Measurements from ENCODE around the gene PLEKHM1.
A peak's percentile ranks its signal among the peaks of the same experiment; 100 is the strongest.
"Not testable (repeated sequence)": the region's sequence is repeated elsewhere in the genome, so short reads cannot be mapped to it uniquely, and the experiment has no call there.

Gene PLEKHM1

DNA sequence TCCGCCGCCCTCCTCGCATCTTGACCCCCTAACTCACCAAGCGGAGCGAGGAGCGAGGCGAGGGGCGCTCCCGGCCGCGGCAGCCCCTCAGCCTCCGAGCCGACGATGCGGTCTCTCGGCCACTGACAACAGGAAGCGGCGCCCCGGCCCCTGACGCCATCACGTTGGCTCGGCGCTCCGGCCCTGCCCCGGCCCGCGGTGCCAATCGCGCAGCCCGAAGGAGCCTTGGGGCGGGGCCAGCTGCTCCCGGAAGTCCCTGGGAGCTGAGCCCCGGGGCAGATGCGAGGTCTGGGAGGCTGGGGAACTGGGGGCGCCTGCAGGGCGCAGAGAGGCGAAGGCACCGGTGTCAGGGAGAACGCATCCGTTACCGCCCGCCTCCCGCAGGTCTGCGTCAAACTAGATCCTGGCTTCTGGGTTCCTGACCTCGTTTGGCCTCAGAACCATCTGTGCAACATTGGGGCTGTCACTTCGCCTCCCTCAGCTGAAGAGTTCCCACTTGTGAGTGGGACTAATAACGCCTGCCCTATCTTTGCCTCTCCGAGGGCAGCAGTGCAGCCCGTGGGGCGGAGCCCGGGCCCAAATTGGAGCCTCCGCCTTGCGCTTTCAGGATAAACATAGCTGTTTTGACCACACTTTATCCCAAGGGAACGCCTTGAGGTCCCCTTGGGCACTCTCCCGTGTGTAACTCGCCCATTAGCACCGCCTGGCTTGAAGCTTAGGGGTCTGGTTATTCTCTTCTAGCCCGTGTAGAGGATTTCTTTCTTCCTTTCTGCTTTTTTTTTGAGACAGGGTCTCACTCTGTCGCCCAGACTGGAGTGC is at the start of gene PLEKHM1:
TSS of gene PLEKHM1 (minus strand) at position 107 of the 819 bp plus-strand sequence. CDS start 8,237 bp downstream, outside the sequence.
- H3K27ac ChIP-seq (ENCODE audit: low read depth, low read length); H3K27me3 ChIP-seq (ENCODE audit: control insufficient read depth, insufficient read depth, low read length); H3K9me3 ChIP-seq (ENCODE audit: control insufficient read depth, insufficient read depth, low read depth, low read length); H3K4me1 ChIP-seq (ENCODE audit: control insufficient read depth, insufficient read depth, low read length); H3K36me3 ChIP-seq (ENCODE audit: control insufficient read depth, insufficient read depth, low read length): not testable (repeated sequence)
- H3K9ac ChIP-seq (ENCODE audit: low read length): peak within 1 kb of the TSS; percentile 48
- peak within 1 kb of the TSS; percentile 72 for H3K4me3 ChIP-seq (ENCODE audit: low read depth, low read length)

DNA sequence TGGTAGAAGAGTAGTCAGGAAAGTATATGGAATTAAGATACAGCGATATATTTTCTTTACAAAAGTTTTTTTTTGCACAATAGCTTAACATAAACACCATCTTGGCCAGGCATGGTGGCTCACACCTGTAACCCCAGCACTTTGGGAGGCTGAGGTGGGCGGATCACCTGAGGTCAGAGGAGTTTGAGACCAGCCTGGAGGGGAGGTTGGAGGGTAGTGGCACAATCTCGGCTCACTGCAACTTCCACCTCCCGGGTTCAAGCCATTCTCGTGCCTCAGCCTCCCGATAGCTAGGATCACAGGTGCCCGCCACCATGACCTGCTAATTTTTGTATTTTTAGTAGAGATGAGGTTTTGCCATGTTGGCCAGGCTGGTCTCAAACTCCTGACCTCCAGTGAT is 47.6 kb upstream of the PLEKHM1 start:
- H3K9me3 ChIP-seq (ENCODE audit: control insufficient read depth, insufficient read depth, low read depth, low read length); H3K9ac ChIP-seq (ENCODE audit: low read length); H3K36me3 ChIP-seq (ENCODE audit: control insufficient read depth, insufficient read depth, low read length); H3K27me3 ChIP-seq (ENCODE audit: control insufficient read depth, insufficient read depth, low read length); H3K4me1 ChIP-seq (ENCODE audit: control insufficient read depth, insufficient read depth, low read length); H3K4me3 ChIP-seq (ENCODE audit: low read depth, low read length); H3K27ac ChIP-seq (ENCODE audit: low read depth, low read length): not testable (repeated sequence)

DNA sequence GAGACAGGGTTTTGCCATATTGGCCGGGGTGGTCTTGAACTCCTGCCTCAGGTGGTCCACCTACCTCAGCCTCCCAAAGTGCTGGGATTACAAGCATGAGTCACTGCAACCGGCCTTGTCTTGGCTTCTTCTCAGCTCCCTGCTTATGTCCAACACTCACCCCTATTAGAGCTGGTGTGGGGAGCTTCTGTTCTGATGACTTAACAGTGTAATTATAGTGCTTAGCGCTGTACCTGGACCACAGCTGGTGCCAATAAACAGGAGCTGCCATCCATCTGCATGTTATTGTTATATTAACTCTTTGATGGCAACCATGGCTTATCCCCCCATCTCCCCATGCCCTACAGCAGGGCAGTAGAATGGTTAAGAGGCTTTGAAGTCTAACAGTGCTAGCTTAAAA is 15.6 kb upstream of the PLEKHM1 start:
- not testable (repeated sequence) for H3K36me3 ChIP-seq (ENCODE audit: control insufficient read depth, insufficient read depth, low read length); H3K4me1 ChIP-seq (ENCODE audit: control insufficient read depth, insufficient read depth, low read length); H3K9ac ChIP-seq (ENCODE audit: low read length); H3K27ac ChIP-seq (ENCODE audit: low read depth, low read length); H3K4me3 ChIP-seq (ENCODE audit: low read depth, low read length); H3K9me3 ChIP-seq (ENCODE audit: control insufficient read depth, insufficient read depth, low read depth, low read length); H3K27me3 ChIP-seq (ENCODE audit: control insufficient read depth, insufficient read depth, low read length)

DNA sequence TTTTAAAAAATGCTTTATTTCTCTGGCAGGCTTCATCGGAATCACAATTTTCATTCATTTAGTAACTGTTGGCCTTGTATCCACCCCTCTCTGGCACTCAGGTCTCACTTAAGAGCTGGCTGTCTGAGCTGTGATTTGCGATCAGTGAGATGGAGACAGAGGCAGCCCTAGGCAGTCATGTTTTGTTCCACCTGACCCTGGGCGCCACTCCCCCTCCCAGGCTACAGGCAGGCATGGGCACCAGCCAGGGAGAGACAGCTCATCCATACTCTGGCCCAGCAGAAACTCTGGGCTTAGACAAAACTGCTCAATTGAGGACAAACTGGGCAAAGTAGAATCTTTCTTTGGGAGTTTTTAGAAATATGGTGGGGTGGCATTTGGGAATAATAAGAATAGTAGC is 14.7 kb upstream of the PLEKHM1 start:
- H3K9me3 ChIP-seq (ENCODE audit: control insufficient read depth, insufficient read depth, low read depth, low read length); H3K9ac ChIP-seq (ENCODE audit: low read length); H3K27me3 ChIP-seq (ENCODE audit: control insufficient read depth, insufficient read depth, low read length); H3K27ac ChIP-seq (ENCODE audit: low read depth, low read length); H3K4me1 ChIP-seq (ENCODE audit: control insufficient read depth, insufficient read depth, low read length); H3K4me3 ChIP-seq (ENCODE audit: low read depth, low read length); H3K36me3 ChIP-seq (ENCODE audit: control insufficient read depth, insufficient read depth, low read length): not testable (repeated sequence)

DNA sequence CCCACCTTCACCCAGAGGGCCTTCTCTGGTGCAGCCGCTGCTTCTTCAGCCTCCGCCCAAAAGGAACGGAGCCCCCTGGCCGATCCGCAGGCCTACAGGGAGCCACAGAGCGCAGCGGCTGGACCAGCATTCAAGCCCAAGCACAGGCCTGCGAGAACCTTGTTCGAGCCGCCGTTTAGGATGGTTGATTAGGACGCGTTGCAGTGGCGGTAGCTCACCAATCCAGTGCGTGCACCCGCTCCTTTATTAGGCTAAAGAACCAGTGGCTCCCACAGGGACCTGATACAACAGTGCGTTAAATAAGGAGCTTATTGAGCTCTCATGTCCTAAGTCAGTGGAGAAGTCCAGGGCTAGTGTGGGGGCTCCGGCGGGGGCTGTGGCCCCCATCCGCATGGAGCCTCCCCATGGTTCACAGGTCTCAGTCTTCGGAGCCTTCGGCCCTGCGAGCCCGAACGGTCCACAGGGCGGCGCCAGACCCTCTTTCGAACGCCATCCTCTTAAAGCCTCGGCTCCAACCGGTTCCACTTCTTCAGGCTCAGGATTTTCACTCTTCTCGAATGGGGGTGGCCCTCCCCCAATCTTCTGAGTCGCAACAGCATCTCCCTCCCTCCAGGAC is 10.7 kb upstream of the PLEKHM1 start:
- H3K27me3 ChIP-seq (ENCODE audit: control insufficient read depth, insufficient read depth, low read length); H3K36me3 ChIP-seq (ENCODE audit: control insufficient read depth, insufficient read depth, low read length); H3K27ac ChIP-seq (ENCODE audit: low read depth, low read length); H3K9ac ChIP-seq (ENCODE audit: low read length); H3K4me3 ChIP-seq (ENCODE audit: low read depth, low read length); H3K9me3 ChIP-seq (ENCODE audit: control insufficient read depth, insufficient read depth, low read depth, low read length); H3K4me1 ChIP-seq (ENCODE audit: control insufficient read depth, insufficient read depth, low read length): not testable (repeated sequence)

DNA sequence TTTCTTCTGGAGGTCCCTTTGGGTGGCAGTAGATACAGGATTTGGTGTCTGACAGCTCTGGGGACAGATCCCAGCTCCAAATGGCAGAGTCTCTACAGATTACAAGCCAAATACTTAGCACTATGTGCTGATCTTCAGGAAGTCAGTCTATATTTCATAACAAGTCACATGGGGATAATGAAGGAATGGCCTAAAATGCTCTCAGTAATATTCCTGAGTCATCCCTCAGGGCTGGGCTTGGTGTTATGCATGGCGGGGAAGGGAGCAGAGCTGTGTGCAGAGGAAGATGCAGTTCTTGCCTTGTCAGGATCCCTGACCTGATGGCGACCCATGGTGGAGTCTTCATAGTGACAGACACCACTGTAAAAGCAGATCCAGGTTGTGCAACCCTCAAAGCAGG is 10.0 kb upstream of the PLEKHM1 start:
- H3K27ac ChIP-seq (ENCODE audit: low read depth, low read length); H3K36me3 ChIP-seq (ENCODE audit: control insufficient read depth, insufficient read depth, low read length); H3K9me3 ChIP-seq (ENCODE audit: control insufficient read depth, insufficient read depth, low read depth, low read length); H3K9ac ChIP-seq (ENCODE audit: low read length); H3K4me3 ChIP-seq (ENCODE audit: low read depth, low read length); H3K4me1 ChIP-seq (ENCODE audit: control insufficient read depth, insufficient read depth, low read length); H3K27me3 ChIP-seq (ENCODE audit: control insufficient read depth, insufficient read depth, low read length): not testable (repeated sequence)

DNA sequence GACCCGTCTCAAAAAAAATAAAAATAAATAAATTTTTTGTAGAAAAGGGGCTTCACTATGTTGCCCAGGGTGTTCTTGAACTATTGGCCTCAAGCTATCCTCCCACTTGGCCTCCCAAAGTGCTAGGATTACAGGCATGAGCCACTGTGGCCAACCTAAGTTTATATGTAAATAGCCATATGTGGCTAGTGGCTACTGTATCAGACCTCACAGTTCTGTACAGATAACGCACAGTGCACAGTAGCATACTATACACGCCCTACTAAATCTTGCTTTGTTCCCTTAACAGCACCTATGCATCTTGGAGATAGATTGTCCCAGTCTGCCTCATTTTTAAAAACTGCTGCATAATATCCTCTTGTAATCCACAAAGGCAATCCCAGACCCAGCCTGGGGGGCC is 8.7 kb upstream of the PLEKHM1 start:
- not testable (repeated sequence) for H3K4me1 ChIP-seq (ENCODE audit: control insufficient read depth, insufficient read depth, low read length); H3K9me3 ChIP-seq (ENCODE audit: control insufficient read depth, insufficient read depth, low read depth, low read length); H3K9ac ChIP-seq (ENCODE audit: low read length)

DNA sequence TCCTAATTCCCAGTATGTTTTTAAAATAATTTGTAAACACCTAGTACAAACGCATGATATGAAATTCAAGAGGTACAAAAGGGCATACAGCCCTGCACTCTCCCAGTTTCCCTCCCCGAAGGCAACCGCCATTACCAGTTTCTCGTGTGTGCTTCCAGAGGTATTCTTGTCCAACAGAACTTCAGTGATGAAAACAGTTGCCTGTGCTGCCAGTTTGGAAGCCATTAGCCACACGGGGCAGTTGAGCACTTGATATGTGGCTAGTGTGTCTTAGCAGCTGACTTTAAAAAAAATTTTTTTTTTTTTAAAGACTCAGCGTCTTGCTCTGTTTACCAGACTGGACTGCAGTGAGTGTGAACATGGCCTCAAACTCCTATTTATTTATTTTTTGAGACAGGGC is 7.9 kb upstream of the PLEKHM1 start:
- not testable (repeated sequence) for H3K4me1 ChIP-seq (ENCODE audit: control insufficient read depth, insufficient read depth, low read length); H3K27ac ChIP-seq (ENCODE audit: low read depth, low read length); H3K4me3 ChIP-seq (ENCODE audit: low read depth, low read length); H3K27me3 ChIP-seq (ENCODE audit: control insufficient read depth, insufficient read depth, low read length); H3K9ac ChIP-seq (ENCODE audit: low read length); H3K36me3 ChIP-seq (ENCODE audit: control insufficient read depth, insufficient read depth, low read length); H3K9me3 ChIP-seq (ENCODE audit: control insufficient read depth, insufficient read depth, low read depth, low read length)

More for the DNA sequence above, 8.7 kb upstream of the PLEKHM1 start:
- not testable (repeated sequence) for H3K27ac ChIP-seq (ENCODE audit: low read depth, low read length); H3K27me3 ChIP-seq (ENCODE audit: control insufficient read depth, insufficient read depth, low read length); H3K4me3 ChIP-seq (ENCODE audit: low read depth, low read length); H3K36me3 ChIP-seq (ENCODE audit: control insufficient read depth, insufficient read depth, low read length)

DNA sequence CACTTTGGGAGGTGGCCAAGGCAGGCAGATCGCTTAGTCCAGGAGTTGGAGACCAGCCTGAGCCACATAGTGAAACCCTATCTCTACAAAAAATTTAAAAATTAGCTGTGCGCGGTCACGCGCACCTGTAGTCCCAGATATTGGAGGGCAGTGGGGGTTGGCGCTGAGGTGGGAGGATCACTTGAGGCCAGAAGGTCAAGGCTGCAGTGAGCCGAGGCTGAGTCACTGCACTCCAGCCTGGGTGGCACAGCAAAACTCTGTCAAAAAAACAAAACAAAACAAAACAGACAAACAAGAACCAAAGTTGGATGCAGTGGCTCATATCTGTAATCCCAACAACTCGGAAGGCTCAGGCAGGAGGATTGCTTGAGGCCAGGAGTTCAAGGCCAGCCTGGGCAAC is 6.9 kb upstream of the PLEKHM1 start:
- H3K36me3 ChIP-seq (ENCODE audit: control insufficient read depth, insufficient read depth, low read length); H3K27ac ChIP-seq (ENCODE audit: low read depth, low read length); H3K27me3 ChIP-seq (ENCODE audit: control insufficient read depth, insufficient read depth, low read length); H3K9me3 ChIP-seq (ENCODE audit: control insufficient read depth, insufficient read depth, low read depth, low read length); H3K9ac ChIP-seq (ENCODE audit: low read length); H3K4me3 ChIP-seq (ENCODE audit: low read depth, low read length); H3K4me1 ChIP-seq (ENCODE audit: control insufficient read depth, insufficient read depth, low read length): not testable (repeated sequence)

DNA sequence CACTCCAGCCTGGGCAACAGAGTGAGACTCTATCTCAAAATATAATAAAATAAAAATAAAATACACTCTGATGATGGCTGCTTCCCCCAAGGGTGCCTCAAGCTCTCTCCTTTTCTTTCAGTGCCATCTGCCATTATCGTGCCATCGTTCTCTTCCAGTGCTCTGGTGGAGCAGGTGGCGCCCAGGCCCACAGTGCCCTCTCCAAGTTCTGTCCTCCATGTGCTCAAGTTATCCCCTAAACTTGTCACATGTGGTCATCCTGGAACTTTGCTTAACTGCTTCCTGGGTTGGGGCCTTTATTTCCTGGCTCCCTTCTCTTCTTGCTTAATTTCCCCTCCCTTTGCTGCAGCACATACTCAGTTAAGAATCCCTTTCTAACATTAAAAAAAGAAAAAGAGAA is 6.0 kb upstream of the PLEKHM1 start:
- not testable (repeated sequence) for H3K27ac ChIP-seq (ENCODE audit: low read depth, low read length); H3K9ac ChIP-seq (ENCODE audit: low read length); H3K9me3 ChIP-seq (ENCODE audit: control insufficient read depth, insufficient read depth, low read depth, low read length); H3K36me3 ChIP-seq (ENCODE audit: control insufficient read depth, insufficient read depth, low read length); H3K4me3 ChIP-seq (ENCODE audit: low read depth, low read length); H3K4me1 ChIP-seq (ENCODE audit: control insufficient read depth, insufficient read depth, low read length); H3K27me3 ChIP-seq (ENCODE audit: control insufficient read depth, insufficient read depth, low read length)

DNA sequence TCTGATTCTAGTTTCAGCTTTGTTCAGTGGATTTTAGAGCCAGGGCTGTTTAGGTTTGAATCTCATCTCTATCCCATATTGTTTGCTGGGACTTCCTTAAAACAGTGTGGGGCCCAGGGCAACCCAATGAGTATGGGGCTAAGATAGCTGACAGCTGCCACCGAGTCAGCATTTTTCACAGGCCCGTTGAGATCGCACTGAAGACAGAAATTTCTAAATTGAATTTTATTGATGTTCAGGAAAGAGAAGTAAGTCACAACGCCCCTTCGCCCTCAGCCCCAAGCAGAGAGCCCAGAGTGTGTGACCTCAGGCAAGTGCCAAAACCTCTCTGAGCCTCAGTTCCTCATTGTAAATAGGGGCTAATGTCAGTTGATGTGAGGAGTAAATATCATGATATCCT is 4.0 kb upstream of the PLEKHM1 start:
- not testable (repeated sequence) for H3K27ac ChIP-seq (ENCODE audit: low read depth, low read length); H3K4me1 ChIP-seq (ENCODE audit: control insufficient read depth, insufficient read depth, low read length); H3K36me3 ChIP-seq (ENCODE audit: control insufficient read depth, insufficient read depth, low read length); H3K4me3 ChIP-seq (ENCODE audit: low read depth, low read length); H3K9ac ChIP-seq (ENCODE audit: low read length); H3K27me3 ChIP-seq (ENCODE audit: control insufficient read depth, insufficient read depth, low read length); H3K9me3 ChIP-seq (ENCODE audit: control insufficient read depth, insufficient read depth, low read depth, low read length)

All from HUES6 (cell line).